ENCODE data around the gene UNC13B. TPM values are rescaled to one million over a fixed set of nuclear protein-coding genes. Genes with fewer than 3 reads are reported as not detected.
"Not testable (repeated sequence)": the region's sequence is repeated elsewhere in the genome, so short reads cannot be mapped to it uniquely, and the experiment has no call there.

The UNC13B gene
- polyA plus RNA-seq, 3 donors: 9.9 to 21.9 (median 14.3) TPM

DNA sequence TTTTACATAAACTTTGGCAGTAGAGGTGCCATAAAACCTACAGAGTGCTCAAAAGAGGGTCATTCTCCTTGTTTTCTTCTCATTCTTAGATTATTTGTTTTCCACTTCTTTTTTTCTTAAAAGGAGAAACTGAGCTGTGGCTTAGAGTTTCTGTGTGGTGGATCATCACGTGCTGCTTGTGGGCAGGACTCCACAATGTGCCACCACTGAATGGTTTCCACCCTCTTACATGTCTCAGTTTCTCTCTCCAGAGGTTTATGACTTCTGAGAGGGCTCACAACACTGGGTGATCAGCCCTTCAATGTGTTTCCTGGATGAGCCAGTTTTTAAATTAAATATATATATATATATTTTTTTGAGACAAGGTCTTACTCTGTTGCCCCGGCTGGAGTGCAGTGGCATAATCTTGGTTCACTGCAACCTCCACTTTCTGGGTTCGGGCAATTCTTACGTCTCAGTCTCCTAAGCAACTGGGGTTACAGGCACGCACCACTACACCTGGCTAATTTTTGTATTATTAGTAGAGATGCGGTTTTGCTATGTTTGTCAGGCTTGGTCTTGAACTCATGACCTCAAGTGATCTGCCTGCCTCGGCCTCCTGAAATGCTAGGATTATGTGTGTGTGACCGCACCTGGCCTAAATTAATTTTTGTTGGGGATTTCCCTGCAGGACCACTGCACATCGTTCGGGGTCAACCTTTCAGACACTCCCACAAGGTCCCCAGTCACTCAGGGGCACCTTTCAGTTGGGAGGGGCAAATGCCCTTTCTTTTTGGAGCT, 3.1 kb upstream of the UNC13B start:
- no peak overlapping the region for H3K27ac ChIP-seq (ENCODE audit: low read depth, low read length)
- WGBS, 3 donors: 88 to 92% (median 90%) methylated on average over 10 of the region's 10 CpGs

GRCh38 chr9:35162605-35163315, 951 bp downstream of the UNC13B start:
- no peak overlapping the region for H3K27ac ChIP-seq (ENCODE audit: low read depth, low read length)
- 9 to 30% (median 27%) methylated on average over 11 of the region's 11 CpGs for WGBS, 3 donors

DNA sequence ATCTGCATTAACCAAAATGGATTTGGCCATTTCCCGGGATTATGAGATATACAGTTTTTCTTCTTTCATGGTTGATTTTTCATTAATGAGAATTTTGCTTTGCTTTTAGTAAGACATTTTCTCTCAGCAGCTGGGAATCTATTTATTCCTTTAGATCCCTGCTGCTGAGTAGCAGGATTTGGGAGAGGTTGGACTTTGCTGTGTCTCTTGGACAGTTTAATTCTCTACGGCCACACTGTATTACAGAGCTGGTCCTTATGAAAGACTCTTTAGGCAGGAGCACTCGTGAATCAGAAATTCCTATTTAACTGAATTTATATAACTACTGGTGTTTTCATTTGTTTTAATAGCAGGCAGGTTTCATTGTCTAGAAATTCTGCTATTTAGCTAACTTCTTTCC, 1.6 kb downstream of the UNC13B start:
- H3K27ac ChIP-seq (ENCODE audit: low read depth, low read length): no peak overlapping the region
- WGBS, 3 donors: 40 to 86% (median 69%) methylated on average over 3 of the region's 3 CpGs

DNA sequence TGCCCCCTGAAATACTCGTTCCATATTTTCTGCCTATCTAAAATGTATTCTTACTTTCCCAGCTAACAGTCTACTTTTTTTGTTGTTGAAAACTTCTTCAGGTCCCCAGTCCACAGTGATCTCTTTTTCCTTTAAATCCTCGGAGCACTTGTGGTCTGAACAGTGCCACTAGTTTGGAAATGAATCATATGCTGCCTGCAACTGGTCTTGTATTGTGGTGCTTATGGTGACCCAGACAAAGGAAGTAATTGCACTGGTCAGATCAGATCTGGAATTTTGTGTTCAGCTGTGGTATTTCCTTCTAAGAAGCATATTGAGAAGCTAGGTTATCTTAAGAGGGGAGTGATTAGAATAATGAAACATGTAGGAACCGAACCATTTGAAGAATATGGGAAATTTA, 2.9 kb downstream of the UNC13B start:
- H3K27ac ChIP-seq (ENCODE audit: low read depth, low read length): no peak overlapping the region
- 63 to 68% (median 65%) methylated on average over 3 of the region's 3 CpGs for WGBS, 3 donors

DNA sequence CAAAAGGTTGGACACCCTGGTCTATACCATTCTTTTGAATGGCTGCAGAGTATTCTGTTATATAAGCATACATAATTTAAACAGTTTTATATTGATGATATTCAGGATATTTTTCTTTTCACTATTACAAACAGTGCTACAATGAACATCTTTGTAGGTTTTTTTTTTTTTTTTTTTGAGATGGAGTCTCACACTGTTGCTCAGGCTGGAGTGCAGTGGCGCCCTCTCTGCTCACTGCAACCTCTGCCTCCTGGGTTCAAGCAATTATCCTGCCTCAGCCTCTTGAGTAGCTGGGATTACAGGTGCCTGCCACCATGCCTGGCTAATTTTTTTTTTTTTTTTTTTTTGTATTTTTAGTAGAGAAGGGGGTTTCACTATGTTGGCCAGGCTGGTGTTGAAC, 5.6 kb downstream of the UNC13B start:
- not testable (repeated sequence) for H3K27ac ChIP-seq (ENCODE audit: low read depth, low read length)
- WGBS, 3 donors: 82 to 97% (median 95%) methylated on average over 1 of the region's 1 CpG

- WGBS, 3 donors: 77 to 92% (median 91%) methylated on average over 6 of the region's 6 CpGs
- H3K27ac ChIP-seq (ENCODE audit: low read depth, low read length): no peak overlapping the region
These were observed 7.2 kb downstream of the UNC13B start for GRCh38 chr9:35168963-35169362.

GRCh38 chr9:35172878-35173277, 11.1 kb downstream of the UNC13B start:
- no peak overlapping the region for H3K27ac ChIP-seq (ENCODE audit: low read depth, low read length)
- 34 to 51% (median 46%) methylated on average over 2 of the region's 2 CpGs for WGBS, 3 donors

DNA sequence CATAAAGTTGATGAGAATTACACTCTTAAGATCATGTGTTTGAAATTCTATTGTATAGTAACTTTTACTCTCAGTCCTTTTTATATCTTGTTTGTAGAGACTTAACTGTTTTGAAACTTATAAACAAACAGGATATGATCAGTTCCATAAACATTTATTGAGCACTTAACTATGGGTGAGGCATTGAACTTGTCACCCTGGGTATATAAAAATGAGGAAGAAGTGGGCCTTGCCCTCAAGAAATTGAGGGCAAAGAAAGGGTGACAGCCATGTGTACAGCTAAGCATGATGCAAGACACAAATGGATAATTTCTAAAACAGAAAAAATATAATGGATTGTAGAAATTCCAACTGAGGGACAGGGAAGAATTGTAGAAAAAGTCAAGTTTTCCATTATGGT, 15.7 kb downstream of the UNC13B start:
- no peak overlapping the region for H3K27ac ChIP-seq (ENCODE audit: low read depth, low read length)

DNA sequence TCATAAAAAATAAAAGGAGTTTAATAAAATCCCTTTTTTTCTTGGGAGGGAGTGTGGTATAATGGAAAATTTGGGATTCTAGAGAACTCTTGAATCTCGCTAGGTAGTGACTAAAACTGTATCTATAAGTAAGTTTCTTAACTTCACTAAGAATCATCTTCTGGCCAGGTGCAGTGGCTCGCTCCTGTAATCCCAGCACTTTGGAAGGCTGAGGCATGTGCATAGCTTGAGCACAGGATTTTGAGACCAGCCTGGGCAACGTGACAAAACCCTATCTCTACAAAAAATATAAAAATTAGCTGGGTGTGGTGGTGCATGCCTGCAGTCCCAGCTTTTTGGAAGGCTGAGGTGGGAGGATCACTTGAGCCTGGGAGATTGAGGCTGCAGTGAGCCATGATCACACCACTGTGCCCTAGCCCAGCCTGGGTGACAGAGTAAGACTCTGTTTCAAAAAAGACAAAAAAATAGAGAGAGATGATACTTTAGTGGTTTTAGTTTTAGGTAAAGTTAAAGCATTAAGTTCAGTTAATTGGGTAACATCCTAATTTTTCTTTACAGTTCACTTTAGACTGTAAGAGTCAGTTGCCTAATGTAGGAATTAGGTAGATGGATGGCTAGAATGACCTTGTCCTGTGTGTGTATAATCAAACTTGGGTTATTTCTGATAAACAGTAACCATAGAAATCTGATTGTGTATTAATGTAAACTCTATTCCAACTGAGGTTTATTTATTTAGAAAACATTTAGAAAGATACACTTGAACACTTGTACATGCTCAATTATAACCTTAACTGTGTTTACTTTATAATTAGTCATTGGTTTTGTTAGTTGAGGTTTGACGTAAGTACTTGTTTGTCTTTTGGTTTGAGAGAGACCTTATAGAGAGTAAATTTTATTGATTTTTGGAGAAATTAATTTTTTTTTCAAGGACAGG, 17.8 kb downstream of the UNC13B start:
- no peak overlapping the region for H3K27ac ChIP-seq (ENCODE audit: low read depth, low read length)
- 48 to 86% (median 85%) methylated on average over 4 of the region's 4 CpGs for WGBS, 3 donors

DNA sequence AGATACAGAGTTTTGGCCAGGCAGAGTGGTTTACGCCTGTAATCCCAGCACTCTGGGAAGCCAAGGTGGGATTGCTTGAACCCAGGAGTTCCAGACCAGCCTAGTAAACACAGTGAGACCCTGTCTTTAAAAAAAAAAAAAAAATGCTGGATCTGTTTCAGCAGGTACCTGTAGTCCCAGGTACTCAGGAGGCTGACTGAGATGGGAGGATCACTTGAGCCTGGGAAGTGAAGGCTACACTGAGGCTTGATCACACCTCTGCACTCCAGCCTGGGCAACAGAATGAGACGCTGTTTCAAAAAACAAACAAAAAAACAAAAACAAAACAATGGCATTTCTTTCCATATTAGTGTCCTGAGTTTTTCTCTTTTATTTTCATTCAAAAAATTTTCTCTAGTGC, 19.0 kb downstream of the UNC13B start:
- H3K27ac ChIP-seq (ENCODE audit: low read depth, low read length): no peak overlapping the region
- WGBS, 3 donors: 75 to 96% (median 92%) methylated on average over 2 of the region's 2 CpGs

DNA sequence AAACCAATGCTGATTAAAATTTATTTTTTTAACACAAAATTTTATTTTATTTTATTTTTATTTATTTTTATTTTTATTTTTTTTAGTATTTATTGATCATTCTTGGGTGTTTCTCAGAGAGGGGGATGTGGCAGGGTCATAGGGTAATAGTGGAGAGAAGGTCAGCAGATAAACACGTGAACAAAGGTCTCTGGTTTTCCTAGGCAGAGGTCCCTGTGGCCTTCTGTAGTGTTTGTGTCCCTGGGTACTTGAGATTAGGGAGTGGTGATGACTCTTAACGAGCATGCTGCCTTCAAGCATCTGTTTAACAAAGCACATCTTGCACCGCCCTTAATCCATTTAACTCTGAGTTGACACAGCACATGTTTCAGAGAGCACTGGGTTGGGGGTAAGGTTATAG, 20.6 kb downstream of the UNC13B start:
- not testable (repeated sequence) for H3K27ac ChIP-seq (ENCODE audit: low read depth, low read length)
- WGBS, 3 donors: 57 to 91% (median 76%) methylated on average over 3 of the region's 3 CpGs

DNA sequence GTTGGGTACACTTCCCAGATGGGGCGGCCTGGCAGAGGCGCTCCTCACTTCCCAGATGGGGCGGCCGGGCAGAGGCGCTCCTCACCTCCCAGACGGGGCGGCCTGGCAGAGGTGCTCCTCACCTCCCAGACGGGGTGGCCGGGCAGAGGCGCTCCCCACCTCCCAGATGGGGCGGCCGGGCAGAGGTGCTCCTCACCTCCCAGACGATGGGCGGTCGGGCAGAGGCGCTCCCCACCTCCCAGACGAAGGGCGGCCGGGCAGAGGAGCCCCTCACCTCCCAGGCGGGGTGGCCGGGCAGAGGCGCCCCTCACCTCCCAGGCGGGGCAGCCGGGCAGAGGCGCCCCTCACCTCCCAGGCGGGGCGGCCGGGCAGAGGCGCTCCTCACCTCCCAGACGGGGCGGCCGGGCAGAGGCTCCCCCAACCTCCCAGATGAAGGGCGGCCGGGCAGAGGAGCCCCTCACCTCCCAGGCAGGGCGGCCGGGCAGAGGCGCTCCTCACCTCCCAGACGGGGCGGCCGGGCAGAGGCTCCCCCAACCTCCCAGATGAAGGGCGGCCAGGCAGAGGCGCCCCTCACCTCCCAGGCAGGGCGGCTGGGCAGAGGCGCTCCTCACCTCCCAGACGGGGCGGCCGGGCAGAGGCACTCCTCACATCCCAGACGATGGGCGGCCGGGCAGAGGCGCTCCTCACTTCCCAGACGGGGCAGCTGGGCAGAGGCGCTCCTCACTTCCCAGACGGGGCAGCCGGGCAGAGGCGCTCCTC, 21.4 kb downstream of the UNC13B start:
- 96 to 98% (median 96%) methylated on average over 42 to 56 of the region's 56 CpGs for WGBS, 3 donors
- H3K27ac ChIP-seq (ENCODE audit: low read depth, low read length): not testable (repeated sequence)

DNA sequence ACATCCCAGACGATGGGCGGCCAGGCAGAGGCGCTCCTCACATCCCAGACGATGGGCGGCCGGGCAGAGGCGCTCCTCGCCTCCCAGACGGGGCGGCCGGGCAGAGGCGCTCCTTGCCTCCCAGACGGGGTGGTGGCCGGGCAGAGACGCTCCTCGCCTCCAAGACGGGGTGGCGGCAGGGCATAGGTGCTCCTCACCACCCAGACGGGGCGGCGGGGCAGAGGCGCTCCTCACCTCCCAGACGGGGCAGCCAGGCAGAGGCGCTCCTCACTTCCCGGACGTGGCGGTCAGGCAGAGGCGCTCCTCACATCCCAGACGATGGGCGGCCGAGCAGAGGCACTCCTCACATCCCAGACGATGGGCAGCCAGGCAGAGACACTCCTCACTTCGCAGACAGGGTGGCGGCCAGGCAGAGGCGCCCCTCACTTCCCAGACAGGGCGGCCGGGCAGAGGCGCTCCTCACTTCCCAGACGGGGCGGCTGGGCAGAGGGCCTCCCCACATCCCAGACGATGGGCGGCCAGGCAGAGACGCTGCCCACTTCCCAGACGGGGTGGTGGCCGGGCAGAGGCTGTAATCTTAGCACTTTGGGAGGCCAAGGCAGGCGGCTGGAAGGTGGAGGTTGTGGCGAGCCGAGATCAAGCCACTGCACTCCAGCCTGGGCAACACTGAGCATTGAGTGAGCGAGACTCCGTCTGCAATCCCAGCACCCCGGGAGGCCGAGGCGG, 22.1 kb downstream of the UNC13B start:
- WGBS, 3 donors: 96 to 98% (median 97%) methylated on average over 48 to 53 of the region's 53 CpGs
- H3K27ac ChIP-seq (ENCODE audit: low read depth, low read length): not testable (repeated sequence)

DNA sequence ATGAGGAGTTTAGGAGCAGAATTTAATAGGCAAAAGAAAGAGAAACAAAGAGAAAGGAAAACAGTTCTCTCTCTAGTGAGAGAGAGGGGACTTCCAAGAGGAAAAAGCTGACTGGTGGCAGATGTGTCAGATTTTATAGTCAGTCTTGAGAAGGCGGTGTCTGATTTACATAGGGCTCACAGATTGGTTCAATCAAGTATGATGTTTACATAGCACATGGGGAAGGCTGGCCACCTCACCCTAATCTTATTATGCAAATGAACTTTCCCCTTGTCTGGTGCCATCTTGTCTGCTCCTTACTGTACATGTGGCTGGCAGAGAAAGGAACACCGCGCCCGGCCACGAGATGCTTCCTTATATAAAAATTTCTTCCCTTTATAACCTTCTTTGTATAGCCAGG, 24.7 kb downstream of the UNC13B start:
- H3K27ac ChIP-seq (ENCODE audit: low read depth, low read length): no peak overlapping the region
- WGBS, 3 donors: 98 to 99% (median 98%) methylated on average over 5 of the region's 5 CpGs

- no peak overlapping the region for H3K27ac ChIP-seq (ENCODE audit: low read depth, low read length)
- WGBS, 3 donors: 79 to 100% (median 87%) methylated on average over 1 of the region's 1 CpG
These were observed 28.4 kb downstream of the UNC13B start for GRCh38 chr9:35190203-35190602.

GRCh38 chr9:35191105-35191504, 29.3 kb downstream of the UNC13B start:
- H3K27ac ChIP-seq (ENCODE audit: low read depth, low read length): no peak overlapping the region
- WGBS, 3 donors: 96 to 100% (median 97%) methylated on average over 2 of the region's 2 CpGs

GRCh38 chr9:35193762-35194161, 32.0 kb downstream of the UNC13B start:
- 93 to 98% (median 96%) methylated on average over 4 of the region's 4 CpGs for WGBS, 3 donors
- no peak overlapping the region for H3K27ac ChIP-seq (ENCODE audit: low read depth, low read length)

- 60 to 85% (median 78%) methylated on average over 1 of the region's 1 CpG for WGBS, 3 donors
- H3K27ac ChIP-seq (ENCODE audit: low read depth, low read length): no peak overlapping the region
These were observed 33.9 kb downstream of the UNC13B start for GRCh38 chr9:35195683-35196082.
